SK-N-SH treated with all-trans-retinoic acid at 6 μM for 48 hours (cell line): ENCODE measurements around the gene PLPPR4.

ENCODE experiments used
- ATAC-seq: fragments of 200-7000 bp; cut with Tn5 transposase; 3 replicates; pipeline ENCODE4 v1.9.1; 2020; ENCODE audit warnings: mild to moderate bottlenecking, moderate library complexity
- ARNTL ChIP-seq: fragments of 450-650 bp; formaldehyde crosslinking; IDR thresholded peaks from 2 replicates; pipeline ENCODE4 v1.5.0; 2020; ENCODE audit warnings: low read depth, mild to moderate bottlenecking, moderate library complexity, borderline replicate concordance
- BACH2 ChIP-seq: fragments of 250-450 bp; sonication (Bioruptor Pico); IDR thresholded peaks from 2 replicates; pipeline ENCODE4 v1.9.0; 2021; ENCODE audit warnings: mild to moderate bottlenecking, borderline replicate concordance
- CSDC2 ChIP-seq: fragments of 250-450 bp; sonication (Bioruptor Pico); IDR thresholded peaks from 2 replicates; pipeline ENCODE4 v1.5.0; 2020; ENCODE audit warnings: mild to moderate bottlenecking, moderate library complexity
- ESRRG ChIP-seq: fragments of 250-450 bp; sonication (Bioruptor Pico); IDR thresholded peaks from 2 replicates; pipeline ENCODE4 v1.6.1; 2021; ENCODE audit warnings: mild to moderate bottlenecking
- GLIS3 ChIP-seq: fragments of 250-450 bp; sonication (Bioruptor Pico); IDR thresholded peaks from 2 replicates; pipeline ENCODE4 v1.5.0; 2020; ENCODE audit warnings: mild to moderate bottlenecking, moderate library complexity
- ISL1 ChIP-seq: fragments of 250-450 bp; sonication (Bioruptor Pico); IDR thresholded peaks from 2 replicates; pipeline ENCODE4 v2.1.2; 2022; ENCODE audit warnings: mild to moderate bottlenecking, moderate library complexity
- OSR1 ChIP-seq: fragments of 250-450 bp; sonication (Bioruptor Pico); IDR thresholded peaks from 2 replicates; pipeline ENCODE4 v1.8.0; 2022; ENCODE audit warnings: moderate library complexity, mild to moderate bottlenecking, inconsistent platforms
- PPARA ChIP-seq: fragments of 250-450 bp; sonication (Bioruptor Pico); IDR thresholded peaks from 2 replicates; pipeline ENCODE4 v1.5.0; 2020; ENCODE audit warnings: mild to moderate bottlenecking, borderline replicate concordance
- SNAI2 ChIP-seq: fragments of 250-450 bp; sonication (Bioruptor Pico); IDR thresholded peaks from 2 replicates; pipeline ENCODE4 v1.5.0; 2020; ENCODE audit warnings: mild to moderate bottlenecking, moderate library complexity
- TOX ChIP-seq: fragments of 250-450 bp; sonication (Bioruptor Pico); IDR thresholded peaks from 2 replicates; pipeline ENCODE4 v1.8.0; 2021; ENCODE audit warnings: mild to moderate bottlenecking, moderate library complexity, borderline replicate concordance
- ZC3H10 ChIP-seq: fragments of 250-450 bp; sonication (Bioruptor Pico); IDR thresholded peaks from 2 replicates; pipeline ENCODE4 v1.5.1; 2021; ENCODE audit warnings: mild to moderate bottlenecking, moderate library complexity
- ZFP3 ChIP-seq: fragments of 250-450 bp; sonication (Bioruptor Pico); IDR thresholded peaks from 2 replicates; pipeline ENCODE4 v1.5.0; 2020; ENCODE audit warnings: mild to moderate bottlenecking, moderate library complexity
- ZFP30 ChIP-seq: fragments of 450-650 bp; formaldehyde crosslinking; IDR thresholded peaks from 2 replicates; pipeline ENCODE4 v1.5.0; 2022; ENCODE audit warnings: mild to moderate bottlenecking, moderate library complexity
- ZNF565 ChIP-seq: fragments of 450-650 bp; formaldehyde crosslinking; conservative IDR thresholded peaks from 2 replicates; pipeline ENCODE4 v1.5.0; 2020; ENCODE audit warnings: low read depth, mild to moderate bottlenecking, moderate library complexity
- ZNF70 ChIP-seq: fragments of 450-650 bp; formaldehyde crosslinking; IDR thresholded peaks from 2 replicates; pipeline ENCODE4 v1.5.0; 2020; ENCODE audit warnings: mild to moderate bottlenecking, moderate library complexity
- ZNF8 ChIP-seq: fragments of 450-650 bp; formaldehyde crosslinking; IDR thresholded peaks from 2 replicates; pipeline ENCODE4 v1.5.0; 2020; ENCODE audit warnings: mild to moderate bottlenecking, moderate library complexity
- TF ChIP-seq, protein P1 (sequence below): fragments of 250-450 bp; sonication (Bioruptor Pico); IDR thresholded peaks from 2 replicates; pipeline ENCODE4 v1.8.0; 2021; ENCODE audit warnings: low read depth, mild to moderate bottlenecking, moderate library complexity, borderline replicate concordance
- TF ChIP-seq, protein P2 (sequence below): fragments of 250-450 bp; sonication (Bioruptor Pico); IDR thresholded peaks from 2 replicates; pipeline ENCODE4 v1.5.0; 2020; ENCODE audit warnings: mild to moderate bottlenecking, moderate library complexity
- TF ChIP-seq, protein P3 (sequence below): fragments of 250-450 bp; sonication (Bioruptor Pico); IDR thresholded peaks from 2 replicates; pipeline ENCODE4 v1.5.1; 2020; ENCODE audit warnings: low read depth, mild to moderate bottlenecking, moderate library complexity
- TF ChIP-seq, protein P4 (sequence below): fragments of 250-450 bp; sonication (Bioruptor Pico); IDR thresholded peaks from 2 replicates; pipeline ENCODE4 v1.8.0; 2020; ENCODE audit warnings: mild to moderate bottlenecking, moderate library complexity, borderline replicate concordance
- TF ChIP-seq, protein P5 (sequence below): fragments of 250-450 bp; sonication (Bioruptor Pico); IDR thresholded peaks from 2 replicates; pipeline ENCODE4 v1.5.1; 2021; ENCODE audit warnings: mild to moderate bottlenecking, moderate library complexity

PLPPR4 gene

DNA sequence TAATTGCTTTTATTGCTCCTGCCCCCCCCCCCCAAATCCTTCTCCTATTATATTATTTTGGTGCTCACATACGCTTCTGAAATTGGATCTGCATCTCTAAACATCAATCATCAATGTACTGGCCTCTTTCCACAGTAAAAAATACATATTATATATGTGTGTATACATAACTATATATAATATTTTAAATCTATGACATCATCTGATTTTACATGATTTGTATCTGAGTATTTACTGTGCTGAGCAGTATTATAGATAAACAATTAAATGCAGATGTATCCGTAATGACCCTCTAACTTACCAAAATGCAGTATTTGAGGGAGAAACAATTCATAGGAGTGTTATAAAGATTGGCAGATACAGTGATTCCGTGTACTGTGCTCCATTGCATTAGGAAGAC, 832 bp downstream of the PLPPR4 start:
- TF ChIP-seq SNAI2 (CRISPR knock-in tag) (no peak), ZFP30 (CRISPR knock-in tag) (no peak)

DNA sequence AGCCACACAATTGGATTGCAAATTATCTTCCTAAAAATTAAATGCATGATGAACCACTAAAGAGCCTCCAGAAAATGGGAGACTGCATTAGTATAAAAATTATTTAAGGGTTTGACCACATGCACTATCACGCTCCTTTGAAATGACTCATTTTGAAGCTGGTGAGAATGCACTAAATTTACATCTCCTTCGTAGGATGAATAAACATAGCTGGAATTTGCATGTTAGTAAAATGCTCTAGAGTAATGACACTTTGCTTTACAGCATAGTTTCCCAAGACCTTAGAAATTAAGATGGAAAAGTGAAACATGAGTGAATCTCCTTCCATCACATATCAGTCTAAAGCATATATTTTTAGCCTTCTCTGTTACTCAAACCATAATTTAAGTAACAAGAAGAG, 2.4 kb downstream of the PLPPR4 start:
- TF ChIP-seq OSR1 (CRISPR knock-in tag), result no peak
- TF ChIP-seq TOX (CRISPR knock-in tag), result no peak
- no peak for TF ChIP-seq ARNTL (CRISPR knock-in tag)
- TF ChIP-seq CSDC2 (CRISPR knock-in tag), result no peak
- no peak for TF ChIP-seq ZFP30 (CRISPR knock-in tag)
- TF ChIP-seq, protein P1, sequence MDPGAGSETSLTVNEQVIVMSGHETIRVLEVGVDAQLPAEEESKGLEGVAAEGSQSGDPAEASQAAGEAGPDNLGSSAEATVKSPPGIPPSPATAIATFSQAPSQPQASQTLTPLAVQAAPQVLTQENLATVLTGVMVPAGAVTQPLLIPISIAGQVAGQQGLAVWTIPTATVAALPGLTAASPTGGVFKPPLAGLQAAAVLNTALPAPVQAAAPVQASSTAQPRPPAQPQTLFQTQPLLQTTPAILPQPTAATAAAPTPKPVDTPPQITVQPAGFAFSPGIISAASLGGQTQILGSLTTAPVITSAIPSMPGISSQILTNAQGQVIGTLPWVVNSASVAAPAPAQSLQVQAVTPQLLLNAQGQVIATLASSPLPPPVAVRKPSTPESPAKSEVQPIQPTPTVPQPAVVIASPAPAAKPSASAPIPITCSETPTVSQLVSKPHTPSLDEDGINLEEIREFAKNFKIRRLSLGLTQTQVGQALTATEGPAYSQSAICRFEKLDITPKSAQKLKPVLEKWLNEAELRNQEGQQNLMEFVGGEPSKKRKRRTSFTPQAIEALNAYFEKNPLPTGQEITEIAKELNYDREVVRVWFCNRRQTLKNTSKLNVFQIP, result no peak
- TF ChIP-seq GLIS3 (CRISPR knock-in tag), result no peak
- TF ChIP-seq ZNF565 (CRISPR knock-in tag), result no peak
- TF ChIP-seq BACH2 (CRISPR knock-in tag), result no peak
- no peak for TF ChIP-seq SNAI2 (CRISPR knock-in tag)
- TF ChIP-seq, protein P2, sequence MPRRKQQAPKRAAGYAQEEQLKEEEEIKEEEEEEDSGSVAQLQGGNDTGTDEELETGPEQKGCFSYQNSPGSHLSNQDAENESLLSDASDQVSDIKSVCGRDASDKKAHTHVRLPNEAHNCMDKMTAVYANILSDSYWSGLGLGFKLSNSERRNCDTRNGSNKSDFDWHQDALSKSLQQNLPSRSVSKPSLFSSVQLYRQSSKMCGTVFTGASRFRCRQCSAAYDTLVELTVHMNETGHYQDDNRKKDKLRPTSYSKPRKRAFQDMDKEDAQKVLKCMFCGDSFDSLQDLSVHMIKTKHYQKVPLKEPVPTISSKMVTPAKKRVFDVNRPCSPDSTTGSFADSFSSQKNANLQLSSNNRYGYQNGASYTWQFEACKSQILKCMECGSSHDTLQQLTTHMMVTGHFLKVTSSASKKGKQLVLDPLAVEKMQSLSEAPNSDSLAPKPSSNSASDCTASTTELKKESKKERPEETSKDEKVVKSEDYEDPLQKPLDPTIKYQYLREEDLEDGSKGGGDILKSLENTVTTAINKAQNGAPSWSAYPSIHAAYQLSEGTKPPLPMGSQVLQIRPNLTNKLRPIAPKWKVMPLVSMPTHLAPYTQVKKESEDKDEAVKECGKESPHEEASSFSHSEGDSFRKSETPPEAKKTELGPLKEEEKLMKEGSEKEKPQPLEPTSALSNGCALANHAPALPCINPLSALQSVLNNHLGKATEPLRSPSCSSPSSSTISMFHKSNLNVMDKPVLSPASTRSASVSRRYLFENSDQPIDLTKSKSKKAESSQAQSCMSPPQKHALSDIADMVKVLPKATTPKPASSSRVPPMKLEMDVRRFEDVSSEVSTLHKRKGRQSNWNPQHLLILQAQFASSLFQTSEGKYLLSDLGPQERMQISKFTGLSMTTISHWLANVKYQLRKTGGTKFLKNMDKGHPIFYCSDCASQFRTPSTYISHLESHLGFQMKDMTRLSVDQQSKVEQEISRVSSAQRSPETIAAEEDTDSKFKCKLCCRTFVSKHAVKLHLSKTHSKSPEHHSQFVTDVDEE (CRISPR knock-in tag), result no peak
- TF ChIP-seq ZNF70 (CRISPR knock-in tag), result no peak
- TF ChIP-seq ESRRG (CRISPR knock-in tag), result no peak
- no peak for TF ChIP-seq ISL1 (CRISPR knock-in tag)
- TF ChIP-seq, protein P3, sequence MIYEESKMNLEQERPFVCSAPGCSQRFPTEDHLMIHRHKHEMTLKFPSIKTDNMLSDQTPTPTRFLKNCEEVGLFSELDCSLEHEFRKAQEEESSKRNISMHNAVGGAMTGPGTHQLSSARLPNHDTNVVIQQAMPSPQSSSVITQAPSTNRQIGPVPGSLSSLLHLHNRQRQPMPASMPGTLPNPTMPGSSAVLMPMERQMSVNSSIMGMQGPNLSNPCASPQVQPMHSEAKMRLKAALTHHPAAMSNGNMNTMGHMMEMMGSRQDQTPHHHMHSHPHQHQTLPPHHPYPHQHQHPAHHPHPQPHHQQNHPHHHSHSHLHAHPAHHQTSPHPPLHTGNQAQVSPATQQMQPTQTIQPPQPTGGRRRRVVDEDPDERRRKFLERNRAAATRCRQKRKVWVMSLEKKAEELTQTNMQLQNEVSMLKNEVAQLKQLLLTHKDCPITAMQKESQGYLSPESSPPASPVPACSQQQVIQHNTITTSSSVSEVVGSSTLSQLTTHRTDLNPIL, result no peak
- TF ChIP-seq ZNF8 (CRISPR knock-in tag), result no peak
- peak; percentile 23; the same call in 1 of the 3 replicates for ATAC-seq

More for the DNA sequence above, 832 bp downstream of the PLPPR4 start:
- no peak for ATAC-seq

DNA sequence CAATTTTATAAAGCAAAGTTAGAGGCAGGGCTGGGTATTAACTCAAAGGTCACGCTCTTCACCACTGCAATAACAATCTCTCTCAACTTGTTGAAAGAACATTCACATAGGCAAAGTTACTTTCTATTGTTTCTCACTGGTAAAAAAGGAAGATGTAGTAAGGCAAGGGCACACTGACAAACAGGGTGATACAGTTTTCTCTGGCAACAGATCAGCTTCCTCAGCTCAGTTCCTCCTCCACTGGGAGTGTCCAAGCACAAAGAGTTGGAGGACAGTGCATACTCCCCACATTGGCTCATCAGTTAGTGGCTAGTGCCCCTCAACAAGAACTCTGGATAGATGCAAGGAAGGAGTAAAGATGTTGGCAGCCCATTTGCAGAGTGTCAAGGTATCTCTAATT, 3.7 kb downstream of the PLPPR4 start:
- TF ChIP-seq ARNTL (CRISPR knock-in tag) (no peak), ZC3H10 (CRISPR knock-in tag) (no peak), BACH2 (CRISPR knock-in tag) (no peak), ESRRG (CRISPR knock-in tag) (no peak), ZNF70 (CRISPR knock-in tag) (no peak), CSDC2 (CRISPR knock-in tag) (no peak), ZFP30 (CRISPR knock-in tag) (no peak), PPARA (CRISPR knock-in tag) (no peak), ZNF8 (CRISPR knock-in tag) (no peak), ZNF565 (CRISPR knock-in tag) (no peak), TOX (CRISPR knock-in tag) (no peak), ZFP3 (CRISPR knock-in tag) (no peak)
- TF ChIP-seq, protein P3, result no peak
- TF ChIP-seq, protein P4, sequence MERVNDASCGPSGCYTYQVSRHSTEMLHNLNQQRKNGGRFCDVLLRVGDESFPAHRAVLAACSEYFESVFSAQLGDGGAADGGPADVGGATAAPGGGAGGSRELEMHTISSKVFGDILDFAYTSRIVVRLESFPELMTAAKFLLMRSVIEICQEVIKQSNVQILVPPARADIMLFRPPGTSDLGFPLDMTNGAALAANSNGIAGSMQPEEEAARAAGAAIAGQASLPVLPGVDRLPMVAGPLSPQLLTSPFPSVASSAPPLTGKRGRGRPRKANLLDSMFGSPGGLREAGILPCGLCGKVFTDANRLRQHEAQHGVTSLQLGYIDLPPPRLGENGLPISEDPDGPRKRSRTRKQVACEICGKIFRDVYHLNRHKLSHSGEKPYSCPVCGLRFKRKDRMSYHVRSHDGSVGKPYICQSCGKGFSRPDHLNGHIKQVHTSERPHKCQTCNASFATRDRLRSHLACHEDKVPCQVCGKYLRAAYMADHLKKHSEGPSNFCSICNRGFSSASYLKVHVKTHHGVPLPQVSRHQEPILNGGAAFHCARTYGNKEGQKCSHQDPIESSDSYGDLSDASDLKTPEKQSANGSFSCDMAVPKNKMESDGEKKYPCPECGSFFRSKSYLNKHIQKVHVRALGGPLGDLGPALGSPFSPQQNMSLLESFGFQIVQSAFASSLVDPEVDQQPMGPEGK (CRISPR knock-in tag), result no peak
- TF ChIP-seq, protein P5, sequence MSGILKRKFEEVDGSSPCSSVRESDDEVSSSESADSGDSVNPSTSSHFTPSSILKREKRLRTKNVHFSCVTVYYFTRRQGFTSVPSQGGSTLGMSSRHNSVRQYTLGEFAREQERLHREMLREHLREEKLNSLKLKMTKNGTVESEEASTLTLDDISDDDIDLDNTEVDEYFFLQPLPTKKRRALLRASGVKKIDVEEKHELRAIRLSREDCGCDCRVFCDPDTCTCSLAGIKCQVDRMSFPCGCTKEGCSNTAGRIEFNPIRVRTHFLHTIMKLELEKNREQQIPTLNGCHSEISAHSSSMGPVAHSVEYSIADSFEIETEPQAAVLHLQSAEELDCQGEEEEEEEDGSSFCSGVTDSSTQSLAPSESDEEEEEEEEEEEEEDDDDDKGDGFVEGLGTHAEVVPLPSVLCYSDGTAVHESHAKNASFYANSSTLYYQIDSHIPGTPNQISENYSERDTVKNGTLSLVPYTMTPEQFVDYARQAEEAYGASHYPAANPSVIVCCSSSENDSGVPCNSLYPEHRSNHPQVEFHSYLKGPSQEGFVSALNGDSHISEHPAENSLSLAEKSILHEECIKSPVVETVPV (CRISPR knock-in tag), result no peak
- TF ChIP-seq, protein P1, result no peak
- TF ChIP-seq, protein P2 (CRISPR knock-in tag), result no peak
- TF ChIP-seq, all 23 proteins: peak for 0
- no peak for ATAC-seq
